OCI-LY1 (cell line): Measurements from ENCODE around the gene SERPINA3.

Experiments used
- CTCF ChIP-seq: fragments of 200-600 bp; sonication (generic), shearing (Covaris generic); IDR thresholded peaks from 2 replicates; pipeline ENCODE4 v1.5.1; 2017; ENCODE audit warnings: mild to moderate bottlenecking, antibody characterized with exemption, low read length, moderate library complexity, mixed read lengths
- EZH2 ChIP-seq: fragments of 200-600 bp; sonication (generic), shearing (Covaris generic); IDR thresholded peaks from 2 replicates; pipeline ENCODE4 v1.8.0; 2017; ENCODE audit warnings: borderline replicate concordance, mixed run types, mild to moderate bottlenecking, antibody characterized with exemption, low read length, moderate library complexity, mixed read lengths

- TF ChIP-seq CTCF: no peak
- no peak for TF ChIP-seq EZH2
Measured at GRCh38 chr14:94612580-94613554, 676 bp downstream of the SERPINA3 start.
